Keratinocyte (primary cell): ENCODE results near the gene FAN1. TPM values are rescaled to one million over a fixed set of nuclear protein-coding genes. Genes with fewer than 3 reads are reported as not detected.

ENCODE experiments used
- DNase-seq: peaks from one replicate; pipeline ENCODE4 v3.0.0-alpha.2; 2011; ENCODE audit warnings: low read depth, missing footprints, low spot score
- FAIRE-seq: peaks from 2 replicates; lab custom pipeline; 2011; peaks lifted over from hg19 to GRCh38; lab: Jason Lieb, UNC
- H2AFZ ChIP-seq: 2 replicates; pipeline ENCODE4 v1.6.0; 2012; ENCODE audit warnings: low read length, control low read depth, inconsistent platforms; ENCODE audit not compliant: control insufficient read depth
- H3K27ac ChIP-seq: 2 replicates; pipeline ENCODE4 v1.5.1; 2011; ENCODE audit warnings: low read length; ENCODE audit not compliant: control insufficient read depth, insufficient read depth
- H3K27me3 ChIP-seq: 3 replicates; pipeline ENCODE4 v1.6.0; 2011; ENCODE audit warnings: low read length; ENCODE audit not compliant: control insufficient read depth, insufficient read depth; ENCODE audit errors: extremely low read depth
- H3K36me3 ChIP-seq, 2 experiments: 2 replicates in 1 of 2; 3 replicates in 1 of 2; pipeline ENCODE4 v1.5.1; 2011; ENCODE audit warnings: low read length in 2 of 2, mild to moderate bottlenecking in 1 of 2; ENCODE audit not compliant: control insufficient read depth in 2 of 2, insufficient read depth in 2 of 2; ENCODE audit errors: extremely low read depth in 1 of 2
- H3K4me1 ChIP-seq: 3 replicates; pipeline ENCODE4 v1.5.1; 2011; ENCODE audit warnings: low read length; ENCODE audit not compliant: control insufficient read depth, insufficient read depth; ENCODE audit errors: extremely low read depth
- H3K4me2 ChIP-seq: 3 replicates; pipeline ENCODE4 v1.6.0; 2011; ENCODE audit warnings: low read depth, low read length; ENCODE audit not compliant: control insufficient read depth, insufficient read depth; ENCODE audit errors: extremely low read depth
- H3K4me3 ChIP-seq, 3 experiments: fragments of 200-600 bp in 1 of 3; sonication (generic) in 1 of 3; 2 replicates in 2 of 3; 3 replicates in 1 of 3; pipeline ENCODE4 v1.5.1; 2011 to 2016; ENCODE audit warnings: low read length in 3 of 3, mild to moderate bottlenecking in 3 of 3, control low read depth in 2 of 3, inconsistent platforms in 1 of 3, low read depth in 1 of 3, mixed read lengths in 1 of 3, mixed run types in 1 of 3, moderate library complexity in 1 of 3; ENCODE audit not compliant: control insufficient read depth in 2 of 3, insufficient read depth in 2 of 3; ENCODE audit errors: extremely low read depth in 1 of 3
- H3K79me2 ChIP-seq: 2 replicates; pipeline ENCODE4 v1.6.0; 2012; ENCODE audit warnings: low read length; ENCODE audit not compliant: control insufficient read depth, insufficient read depth
- H3K9ac ChIP-seq: 3 replicates; pipeline ENCODE4 v1.6.0; 2011; ENCODE audit warnings: low read length; ENCODE audit not compliant: control insufficient read depth, insufficient read depth; ENCODE audit errors: extremely low read depth
- H3K9me1 ChIP-seq: 3 replicates; pipeline ENCODE4 v1.6.0; 2011; ENCODE audit warnings: low read length; ENCODE audit not compliant: control insufficient read depth, insufficient read depth; ENCODE audit errors: extremely low read depth
- H3K9me3 ChIP-seq: 2 replicates; pipeline ENCODE4 v1.5.1; 2012; ENCODE audit warnings: low read depth, low read length; ENCODE audit not compliant: control insufficient read depth
- H4K20me1 ChIP-seq: 3 replicates; pipeline ENCODE4 v1.6.0; 2011; ENCODE audit warnings: low read length; ENCODE audit not compliant: control insufficient read depth, insufficient read depth; ENCODE audit errors: extremely low read depth
- CTCF ChIP-seq, 3 experiments: IDR thresholded peaks in 1 of 3; conservative IDR thresholded peaks in 1 of 3; optimal IDR thresholded peaks in 1 of 3; 2 replicates in 2 of 3; 3 replicates in 1 of 3; pipeline versions ENCODE3 to v1.5.1; 2011; ENCODE audit warnings: low read length in 3 of 3, mild to moderate bottlenecking in 3 of 3, moderate library complexity in 2 of 3, control low read depth in 1 of 3, inconsistent platforms in 1 of 3; ENCODE audit not compliant: insufficient read depth in 2 of 3; ENCODE audit errors: extremely low read depth in 1 of 3
- EZH2 ChIP-seq: IDR thresholded peaks from one replicate; pipeline ENCODE4 v1.6.1; 2012; ENCODE audit warnings: inconsistent platforms, mild to moderate bottlenecking, low read length, moderate library complexity
- dilution Hi-C: fragments of 300-500 bp; cut with MboI; formaldehyde crosslinking; loops from one replicate; pipeline ENCODE4 v1.7.0; 2020; ENCODE audit warnings: low sequenced_read_pairs; ENCODE audit not compliant: extremely low pct_ligation_motif_present
- polyA plus RNA-seq, 5 experiments: library from polyadenylated mRNA; depleted of rRNA in 3 of 5; stranded (reverse) in 3 of 5; stranded (forward) in 1 of 5; unstranded in 1 of 5; fragments of >200 nt; gene quantifications; 1 replicate in 1 of 5; 2 replicates in 3 of 5; 3 replicates in 1 of 5; pipeline versions ENCODE4 v1.2.1 to v1.2.3, GENCODE V29; 2011 to 2012; ENCODE audit warnings: missing spikeins in 2 of 5, low read depth in 1 of 5, low replicate concordance in 1 of 5

FAN1 gene
- polyA plus RNA-seq, 1 donor (not counting 4 experiments of a cell fraction or from before 2014, with no cell fraction given) = 17.2 TPM

- Histone ChIP-seq H3K9ac (no peak overlapping the region), H3K36me3 (peaks cover 4 to 19% of the 10 kb centered on the region in 2 experiments), H3K79me2 (peaks cover 3% of the 10 kb centered on the region), H3K9me3 (no peaks in the 10 kb centered on the region), H3K27ac (no peak overlapping the region), H3K4me3 (no peak overlapping the region), H2AFZ (no peak overlapping the region), H3K4me2 (peak overlapping the region; percentile 42), H3K9me1 (no peaks in the 10 kb centered on the region), H3K27me3 (no peaks in the 10 kb centered on the region), H4K20me1 (no peaks in the 10 kb centered on the region), H3K4me1 (peaks cover 19% of the 10 kb centered on the region)
- DNase-seq = no peak
- no peak for FAIRE-seq
- TF ChIP-seq CTCF (optimal IDR thresholded peaks at IDR 0.05 in 1 of 3, IDR thresholded peaks at IDR 0.05 in 1 of 3, conservative IDR thresholded peaks at IDR 0.05 in 1 of 3; ENCODE audit: extremely low read depth in 1 of 3, insufficient read depth in 2 of 3, low read length in 3 of 3) = peak; percentile 44 to 65 (median 53)
- no peak for TF ChIP-seq EZH2
- dilution Hi-C loops = no loop called here
Observed at GRCh38 chr15:30905821-30906220, 2.1 kb downstream of the FAN1 start.

- TF ChIP-seq CTCF (optimal IDR thresholded peaks at IDR 0.05 in 1 of 3, IDR thresholded peaks at IDR 0.05 in 1 of 3, conservative IDR thresholded peaks at IDR 0.05 in 1 of 3; ENCODE audit: extremely low read depth in 1 of 3, insufficient read depth in 2 of 3, low read length in 3 of 3) (no peak), EZH2 (no peak)
- dilution Hi-C loops = no loop called here
Observed at GRCh38 chr15:30906366-30906765, 2.7 kb downstream of the FAN1 start.

More at GRCh38 chr15:30906366-30906765, 2.7 kb downstream of the FAN1 start:
- DNase-seq (no peak), FAIRE-seq (no peak)
- Histone ChIP-seq H3K4me1 (peaks cover 19% of the 10 kb centered on the region), H3K4me3 (no peak overlapping the region), H2AFZ (no peak overlapping the region), H3K9ac (no peak overlapping the region), H3K4me2 (peak overlapping the region; percentile 42), H3K27me3 (no peaks in the 10 kb centered on the region), H3K27ac (no peak overlapping the region), H3K79me2 (peaks cover 3% of the 10 kb centered on the region), H3K9me1 (no peaks in the 10 kb centered on the region), H4K20me1 (no peaks in the 10 kb centered on the region), H3K36me3 (peaks cover 4 to 19% of the 10 kb centered on the region in 2 experiments), H3K9me3 (no peaks in the 10 kb centered on the region)
